HEK293T (cell line): ENCODE data around the gene DLX4.

ENCODE experiments used
- BHLHE40 ChIP-seq: fragments of 450-650 bp; IDR thresholded peaks from 2 replicates; pipeline ENCODE4 v1.6.1; 2016; ENCODE audit warnings: mild to moderate bottlenecking, moderate library complexity, borderline replicate concordance
- ELF4 ChIP-seq: fragments of 450-650 bp; IDR thresholded peaks from 2 replicates; pipeline ENCODE4 v1.6.1; 2017; ENCODE audit warnings: antibody characterized with exemption
- FOXA1 ChIP-seq: fragments of 450-650 bp; IDR thresholded peaks from 2 replicates; pipeline ENCODE4 v1.6.1; 2016; ENCODE audit warnings: mild to moderate bottlenecking
- FOXK2 ChIP-seq: fragments of 450-650 bp; IDR thresholded peaks from 2 replicates; pipeline ENCODE4 v1.6.1; 2016; ENCODE audit warnings: mild to moderate bottlenecking
- FOXM1 ChIP-seq: fragments of 450-650 bp; IDR thresholded peaks from 2 replicates; pipeline ENCODE4 v1.6.1; 2017; ENCODE audit warnings: mild to moderate bottlenecking, borderline replicate concordance
- HDGF ChIP-seq: fragments of 450-650 bp; IDR thresholded peaks from 2 replicates; pipeline ENCODE4 v1.6.1; 2017; ENCODE audit warnings: antibody characterized with exemption, borderline replicate concordance
- LEF1 ChIP-seq: fragments of 450-650 bp; IDR thresholded peaks from 2 replicates; pipeline ENCODE4 v1.6.1; 2017; ENCODE audit warnings: mild to moderate bottlenecking, borderline replicate concordance
- NFRKB ChIP-seq: fragments of 450-650 bp; IDR thresholded peaks from 2 replicates; pipeline ENCODE4 v1.6.1; 2016; ENCODE audit warnings: mild to moderate bottlenecking, moderate library complexity
- SP1 ChIP-seq: fragments of 450-650 bp; IDR thresholded peaks from 2 replicates; pipeline ENCODE4 v1.6.1; 2017
- SUZ12 ChIP-seq: fragments of 450-650 bp; IDR thresholded peaks from 2 replicates; pipeline ENCODE4 v1.6.1; 2016; ENCODE audit warnings: mild to moderate bottlenecking
- TARDBP ChIP-seq: fragments of 450-650 bp; IDR thresholded peaks from 2 replicates; pipeline ENCODE4 v1.6.1; 2016

DNA sequence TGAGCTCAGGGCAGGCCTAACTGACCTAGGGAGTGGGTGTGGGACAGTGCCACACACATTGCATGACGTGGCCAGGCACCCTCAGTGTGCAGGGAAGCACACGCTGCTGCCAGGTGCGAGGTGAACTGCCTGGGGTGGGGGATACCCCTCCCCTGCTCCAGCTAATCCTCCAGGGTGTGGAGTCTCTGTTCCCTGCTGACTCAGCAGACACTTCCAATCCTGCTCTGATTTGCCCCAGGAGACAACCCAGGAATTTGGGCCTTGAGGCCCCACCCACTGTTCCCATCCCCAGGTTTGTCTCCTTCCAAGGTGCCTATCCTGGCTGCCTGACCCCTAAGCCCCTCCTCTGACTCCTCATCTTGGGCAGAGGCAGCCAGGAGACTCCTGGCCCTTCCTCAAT, 15.3 kb downstream of the DLX4 start:
- TF ChIP-seq TARDBP (no peak), BHLHE40 (no peak), ELF4 (no peak), SP1 (no peak), NFRKB (no peak), FOXM1 (no peak), LEF1 (no peak), HDGF (no peak), FOXK2 (no peak), FOXA1 (no peak), SUZ12 (no peak)
